PC-9 (cell line): ENCODE measurements around the gene TEDC2.

ENCODE experiments used
- CTCF ChIP-seq: fragments of 200-600 bp; sonication (generic); conservative IDR thresholded peaks from 2 replicates; pipeline ENCODE4 v1.6.1; 2017; ENCODE audit warnings: mixed run types, antibody characterized with exemption, mild to moderate bottlenecking, moderate library complexity
- EZH2 ChIP-seq: fragments of 200-600 bp; sonication (generic); IDR thresholded peaks from 2 replicates; pipeline ENCODE4 v1.8.0; 2017; ENCODE audit warnings: antibody characterized with exemption, low read depth

DNA sequence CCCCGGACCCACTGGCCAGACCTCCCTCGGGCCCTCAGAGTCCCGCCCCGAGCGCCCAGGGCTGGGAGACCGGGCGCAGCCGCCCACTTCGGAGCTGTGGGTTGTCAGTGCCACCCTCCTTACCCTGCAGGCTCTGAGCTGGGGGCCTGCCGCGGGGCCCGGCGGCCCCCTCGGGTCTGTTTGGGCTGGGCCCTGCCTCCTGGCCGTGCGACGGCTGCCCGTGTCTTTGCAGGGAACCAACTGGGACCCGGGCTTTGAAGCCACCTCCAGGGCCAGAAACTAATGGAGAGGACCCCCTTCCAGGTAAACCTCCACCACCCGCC is 443 bp downstream of the TEDC2 start:
- no peak for TF ChIP-seq CTCF
- TF ChIP-seq EZH2 = no peak
